ENCODE results near the gene PATL1.

- TF ChIP-seq POLR2A (IDR thresholded peaks at IDR 0.05), result no peak
- TF ChIP-seq, protein P1, sequence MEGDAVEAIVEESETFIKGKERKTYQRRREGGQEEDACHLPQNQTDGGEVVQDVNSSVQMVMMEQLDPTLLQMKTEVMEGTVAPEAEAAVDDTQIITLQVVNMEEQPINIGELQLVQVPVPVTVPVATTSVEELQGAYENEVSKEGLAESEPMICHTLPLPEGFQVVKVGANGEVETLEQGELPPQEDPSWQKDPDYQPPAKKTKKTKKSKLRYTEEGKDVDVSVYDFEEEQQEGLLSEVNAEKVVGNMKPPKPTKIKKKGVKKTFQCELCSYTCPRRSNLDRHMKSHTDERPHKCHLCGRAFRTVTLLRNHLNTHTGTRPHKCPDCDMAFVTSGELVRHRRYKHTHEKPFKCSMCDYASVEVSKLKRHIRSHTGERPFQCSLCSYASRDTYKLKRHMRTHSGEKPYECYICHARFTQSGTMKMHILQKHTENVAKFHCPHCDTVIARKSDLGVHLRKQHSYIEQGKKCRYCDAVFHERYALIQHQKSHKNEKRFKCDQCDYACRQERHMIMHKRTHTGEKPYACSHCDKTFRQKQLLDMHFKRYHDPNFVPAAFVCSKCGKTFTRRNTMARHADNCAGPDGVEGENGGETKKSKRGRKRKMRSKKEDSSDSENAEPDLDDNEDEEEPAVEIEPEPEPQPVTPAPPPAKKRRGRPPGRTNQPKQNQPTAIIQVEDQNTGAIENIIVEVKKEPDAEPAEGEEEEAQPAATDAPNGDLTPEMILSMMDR (IDR thresholded peaks at IDR 0.05 in 4 of 5, conservative IDR thresholded peaks at IDR 0.05 in 1 of 5), result no peak
Observed at GRCh38 chr11:59692915-59693314, 24.1 kb upstream of the PATL1 start.
